ENCODE data around the gene CCNL1. TPM values are rescaled to one million over a fixed set of nuclear protein-coding genes. Genes with fewer than 3 reads are reported as not detected.

CCNL1 gene
- total RNA-seq, 2 donors from 2014 or later, result 94.5 to 157 TPM

GRCh38 chr3:157170861-157171260 lies 10.9 kb upstream of the CCNL1 start:
- peaks cover 16% of the 10 kb centered on the region for H3K4me1 ChIP-seq (replicated peaks)
- intact Hi-C loops (cut with DNase I), result no loop called here
- TF ChIP-seq CTCF (IDR thresholded peaks at IDR 0.05), result no peak
- TF ChIP-seq POLR2A (IDR thresholded peaks at IDR 0.05), result no peak
- TF ChIP-seq POLR2AphosphoS5 (IDR thresholded peaks at IDR 0.05), result no peak
- H3K27me3 ChIP-seq (replicated peaks; ENCODE audit: insufficient read depth), result no peaks in the 10 kb centered on the region
- no peak overlapping the region for H3K27ac ChIP-seq
- DNase-seq (ENCODE audit: low spot score), result no peak
- H3K36me3 ChIP-seq, result no peaks in the 10 kb centered on the region
- WGBS, result 75% methylated on average over 3 of the region's 3 CpGs
- H3K4me3 ChIP-seq, result no peak overlapping the region
- no peaks in the 10 kb centered on the region for H3K9me3 ChIP-seq

- TF ChIP-seq CTCF (IDR thresholded peaks at IDR 0.05), result no peak
- no peak for TF ChIP-seq POLR2A (IDR thresholded peaks at IDR 0.05)
- TF ChIP-seq POLR2AphosphoS5 (IDR thresholded peaks at IDR 0.05), result peak; percentile 56
- 39% methylated on average over 5 of the region's 5 CpGs for WGBS
- intact Hi-C loops (cut with DNase I), result no loop called here
Observed at GRCh38 chr3:157167371-157168042, 7.6 kb upstream of the CCNL1 start.

GRCh38 chr3:157166561-157166960 lies 6.6 kb upstream of the CCNL1 start:
- no peaks in the 10 kb centered on the region for H3K9me3 ChIP-seq
- WGBS, result 50% methylated on average over 2 of the region's 2 CpGs
- DNase-seq (ENCODE audit: low spot score), result peak; percentile 52
- H3K27me3 ChIP-seq (replicated peaks; ENCODE audit: insufficient read depth), result no peaks in the 10 kb centered on the region
- peak overlapping the region; percentile 17 to 83 for H3K27ac ChIP-seq
- TF ChIP-seq POLR2AphosphoS5 (IDR thresholded peaks at IDR 0.05) (peak; percentile 53), CTCF (IDR thresholded peaks at IDR 0.05) (no peak)
- intact Hi-C loops (cut with DNase I), result no loop called here
- H3K4me1 ChIP-seq (replicated peaks), result peaks cover 16% of the 10 kb centered on the region
- H3K4me3 ChIP-seq, result no peak overlapping the region
- H3K36me3 ChIP-seq, result no peaks in the 10 kb centered on the region

More at GRCh38 chr3:157167371-157168042, 7.6 kb upstream of the CCNL1 start:
- H3K4me3 ChIP-seq, result no peak overlapping the region
- H3K4me1 ChIP-seq (replicated peaks), result peaks cover 16% of the 10 kb centered on the region
- no peak for DNase-seq (ENCODE audit: low spot score)
- no peaks in the 10 kb centered on the region for H3K27me3 ChIP-seq (replicated peaks; ENCODE audit: insufficient read depth)
- no peaks in the 10 kb centered on the region for H3K36me3 ChIP-seq
- H3K9me3 ChIP-seq, result no peaks in the 10 kb centered on the region
- peak overlapping the region; percentile 17 to 83 for H3K27ac ChIP-seq

- H3K27ac ChIP-seq, result peak overlapping the region; percentile 17 to 83
- peaks cover 16% of the 10 kb centered on the region for H3K4me1 ChIP-seq (replicated peaks)
- intact Hi-C loops (cut with DNase I), result no loop called here
- no peak overlapping the region for H3K4me3 ChIP-seq
- no peaks in the 10 kb centered on the region for H3K27me3 ChIP-seq (replicated peaks; ENCODE audit: insufficient read depth)
- no peaks in the 10 kb centered on the region for H3K9me3 ChIP-seq
- no peak for TF ChIP-seq POLR2AphosphoS5 (IDR thresholded peaks at IDR 0.05)
- no peak for TF ChIP-seq CTCF (IDR thresholded peaks at IDR 0.05)
- no peak for TF ChIP-seq POLR2A (IDR thresholded peaks at IDR 0.05)
- DNase-seq (ENCODE audit: low spot score), result no peak
- H3K36me3 ChIP-seq, result no peaks in the 10 kb centered on the region
Observed at GRCh38 chr3:157166115-157166514, 6.2 kb upstream of the CCNL1 start.
